HPDE6-E6E7 (cell line): ENCODE data around the gene CIITA.
"Not testable (repeated sequence)": the region's sequence is repeated elsewhere in the genome, so short reads cannot be mapped to it uniquely, and the experiment has no call there.

Source experiments
- DNase-seq: peaks from one replicate; pipeline ENCODE4 v3.0.0; 2011; ENCODE audit warnings: missing footprints; ENCODE audit errors: extremely low spot score

The CIITA gene

DNA sequence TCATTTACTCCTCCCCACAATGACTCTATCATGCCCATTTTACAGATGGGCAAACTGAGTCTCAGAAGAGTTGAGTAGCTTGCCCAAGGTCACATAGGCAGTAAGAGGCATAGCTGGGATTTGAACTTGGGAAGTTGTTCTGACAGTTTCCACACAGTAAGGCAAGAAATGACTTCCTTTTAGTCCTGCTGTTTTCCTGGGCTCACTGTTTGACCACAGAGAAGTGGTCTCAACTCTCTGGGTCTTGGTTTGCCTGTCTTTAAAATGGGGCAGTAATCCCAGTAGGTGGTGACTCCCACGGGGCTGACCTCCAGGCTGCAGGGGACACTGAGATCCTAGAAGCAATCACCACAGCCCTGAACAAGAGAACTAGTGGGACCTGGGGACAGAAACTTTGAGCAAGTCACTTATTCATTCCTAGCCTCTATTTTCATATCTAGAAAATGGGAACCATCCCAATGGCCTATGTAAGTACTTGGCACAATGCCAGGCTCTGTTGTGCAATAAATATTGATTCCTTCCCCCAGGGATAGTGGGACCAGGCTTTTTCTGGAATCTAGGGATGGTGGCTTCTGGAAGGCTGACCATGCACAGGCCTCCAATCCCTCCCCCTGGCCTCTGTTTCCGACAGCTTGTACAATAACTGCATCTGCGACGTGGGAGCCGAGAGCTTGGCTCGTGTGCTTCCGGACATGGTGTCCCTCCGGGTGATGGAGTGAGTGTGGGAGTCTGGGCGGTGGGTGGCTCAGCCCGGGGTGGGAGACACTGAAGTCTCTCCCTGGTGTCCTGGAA, 44.7 kb downstream of the CIITA start:
- no peak for DNase-seq

DNA sequence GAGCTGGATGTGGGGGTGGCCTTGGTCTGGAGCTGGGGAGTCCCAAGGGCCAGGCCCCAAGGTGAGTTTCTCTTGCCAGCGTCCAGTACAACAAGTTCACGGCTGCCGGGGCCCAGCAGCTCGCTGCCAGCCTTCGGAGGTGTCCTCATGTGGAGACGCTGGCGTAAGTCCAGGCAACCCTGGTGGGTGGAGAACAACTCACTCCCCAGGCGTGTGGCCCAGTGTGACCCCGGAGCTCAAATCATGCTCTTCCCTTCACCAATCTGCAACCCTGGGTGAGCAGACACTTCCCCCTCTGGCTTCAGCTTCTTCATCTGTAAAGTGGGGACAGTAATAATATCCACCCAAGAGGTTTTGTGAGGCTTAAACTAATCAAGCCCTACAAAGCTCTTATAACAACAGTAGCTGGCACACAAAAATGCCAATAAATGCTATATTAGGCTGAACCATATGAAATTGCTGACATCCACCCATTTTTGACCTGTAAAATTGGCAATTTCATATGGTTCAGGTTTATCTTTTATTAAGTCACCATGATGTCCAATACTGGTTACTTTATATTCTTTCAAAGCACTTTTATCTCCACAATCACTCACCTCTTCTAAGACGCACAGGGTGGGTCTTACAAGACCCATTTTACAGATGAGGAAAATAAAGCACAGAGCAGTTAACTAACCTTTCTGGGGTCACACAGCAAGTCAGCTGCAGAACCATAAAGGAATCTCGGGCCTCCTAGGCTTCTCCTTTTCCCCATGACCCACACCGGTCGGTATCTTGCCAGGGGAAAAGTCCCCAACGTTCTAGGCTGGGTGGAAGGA, 45.5 kb downstream of the CIITA start:
- DNase-seq = no peak

DNA sequence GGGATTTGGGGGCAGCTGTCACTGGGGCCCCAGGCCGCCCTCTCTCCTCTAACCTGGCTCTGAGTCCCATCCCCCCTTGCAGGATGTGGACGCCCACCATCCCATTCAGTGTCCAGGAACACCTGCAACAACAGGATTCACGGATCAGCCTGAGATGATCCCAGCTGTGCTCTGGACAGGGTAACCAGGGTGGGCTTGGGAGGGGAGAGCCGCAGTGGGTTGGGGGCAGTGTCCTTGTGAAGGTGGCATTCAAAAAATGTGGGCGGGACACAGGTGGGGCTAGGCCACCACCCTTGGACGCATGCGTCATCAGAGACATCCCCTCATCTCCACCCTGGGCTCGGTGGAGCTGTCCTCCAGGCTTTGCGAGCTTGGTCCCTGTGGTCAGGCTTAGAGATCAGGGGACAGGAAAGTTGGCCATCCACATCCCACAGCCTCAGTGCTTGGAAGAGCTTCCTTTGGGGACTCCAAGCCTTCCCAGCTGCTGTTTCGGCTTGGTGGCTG, 46.2 kb downstream of the CIITA start:
- no peak for DNase-seq

DNA sequence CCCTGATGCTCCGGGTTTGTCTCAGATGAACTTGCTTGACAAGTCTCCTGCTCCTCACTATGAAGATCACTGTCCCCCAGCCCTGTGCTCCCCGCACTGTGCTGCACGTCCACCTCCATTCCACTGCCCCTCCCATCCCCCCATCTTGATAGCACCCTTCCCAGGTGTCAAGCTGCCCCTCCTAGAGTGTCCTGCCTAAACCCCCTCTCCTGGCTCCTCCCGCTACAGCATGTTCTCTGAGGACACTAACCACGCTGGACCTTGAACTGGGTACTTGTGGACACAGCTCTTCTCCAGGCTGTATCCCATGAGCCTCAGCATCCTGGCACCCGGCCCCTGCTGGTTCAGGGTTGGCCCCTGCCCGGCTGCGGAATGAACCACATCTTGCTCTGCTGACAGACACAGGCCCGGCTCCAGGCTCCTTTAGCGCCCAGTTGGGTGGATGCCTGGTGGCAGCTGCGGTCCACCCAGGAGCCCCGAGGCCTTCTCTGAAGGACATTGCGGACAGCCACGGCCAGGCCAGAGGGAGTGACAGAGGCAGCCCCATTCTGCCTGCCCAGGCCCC, 46.7 kb downstream of the CIITA start:
- DNase-seq = no peak

DNA sequence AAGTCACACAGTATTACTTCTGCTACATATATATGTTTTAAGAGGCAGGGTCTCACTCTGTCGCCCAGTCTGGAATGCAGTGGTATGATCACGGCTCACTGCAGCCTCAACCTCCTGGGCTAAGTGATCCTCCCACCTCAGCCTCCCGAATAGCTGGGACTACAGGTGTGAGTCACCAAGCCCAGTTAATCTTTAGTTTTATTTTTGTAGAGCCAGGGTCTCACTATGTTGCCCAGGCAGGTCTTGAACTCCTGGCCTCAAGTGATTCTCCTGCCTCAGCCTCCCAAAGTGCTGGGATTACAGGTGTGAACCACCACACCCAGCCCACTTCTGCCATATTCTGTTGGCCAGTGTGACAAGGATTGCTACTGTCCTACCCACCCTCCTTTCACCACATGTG, 48.3 kb downstream of the CIITA start:
- not testable (repeated sequence) for DNase-seq

DNA sequence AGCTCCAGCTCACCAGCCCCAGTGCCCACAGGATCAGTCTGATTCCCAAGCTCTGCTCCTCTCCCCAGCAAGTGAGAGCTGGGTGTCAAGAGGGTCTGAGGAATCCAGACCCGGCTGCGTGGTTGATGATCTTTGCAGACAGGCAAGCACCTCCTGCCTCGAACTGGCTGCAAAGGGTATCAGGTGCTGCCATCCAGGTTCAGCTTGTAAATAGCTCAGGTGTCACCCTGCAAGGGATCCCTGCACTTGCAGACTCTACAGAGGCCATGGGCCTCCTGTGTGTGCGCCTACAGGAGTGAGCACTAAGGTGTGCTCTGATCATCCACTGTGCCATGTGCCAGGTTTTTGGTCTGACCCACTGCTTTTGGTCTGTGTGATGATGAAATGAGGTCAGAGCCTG, 49.1 kb downstream of the CIITA start:
- no peak for DNase-seq

DNA sequence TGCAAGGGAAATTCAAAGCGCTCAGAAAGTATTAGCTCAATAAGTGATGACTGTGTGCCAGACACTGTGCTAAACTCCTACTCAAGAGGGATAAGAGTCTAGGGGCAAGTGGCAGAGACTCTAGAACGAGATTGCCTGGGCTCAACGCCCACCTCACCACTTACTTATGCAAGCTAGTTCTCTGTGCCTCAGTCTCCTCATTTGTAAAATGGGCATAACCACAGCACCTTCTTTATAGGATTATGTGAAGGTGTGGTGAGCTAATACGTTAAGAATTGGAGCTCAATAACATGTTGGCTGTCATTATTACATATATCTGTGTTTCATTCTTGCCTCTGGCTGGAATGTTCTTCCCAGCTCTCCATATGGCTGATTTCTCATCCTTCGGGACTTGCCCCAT, 49.9 kb downstream of the CIITA start:
- DNase-seq = no peak

DNA sequence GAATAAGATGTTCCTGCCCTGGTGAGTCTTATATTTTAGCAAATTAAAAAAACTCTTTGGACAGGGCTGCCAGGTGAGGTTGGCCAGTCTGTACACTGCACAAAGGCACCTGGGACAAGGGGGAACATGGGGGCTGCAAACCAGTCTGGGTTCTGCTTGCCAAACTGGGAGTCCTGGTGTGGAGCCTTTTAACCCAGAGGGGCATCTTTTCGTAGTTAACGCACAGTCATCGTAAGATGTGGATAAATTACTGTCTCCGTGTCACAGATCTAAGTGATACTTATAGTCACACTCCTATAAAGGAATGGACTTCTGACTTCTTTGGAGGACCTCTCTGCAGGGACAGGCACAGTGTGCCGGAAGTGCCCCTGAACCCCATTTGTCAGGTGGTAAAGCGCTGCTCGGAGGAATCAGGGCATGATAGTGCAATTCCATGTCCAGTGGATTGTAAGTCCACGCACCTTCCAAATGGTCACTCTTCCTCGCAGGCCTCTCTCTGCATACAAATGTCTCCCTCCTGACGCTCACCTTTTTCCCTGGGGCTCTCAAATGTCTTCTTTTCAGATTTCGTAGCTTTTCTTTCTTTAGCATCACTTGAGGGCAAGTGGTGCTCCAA, 50.6 kb downstream of the CIITA start:
- no peak for DNase-seq

DNA sequence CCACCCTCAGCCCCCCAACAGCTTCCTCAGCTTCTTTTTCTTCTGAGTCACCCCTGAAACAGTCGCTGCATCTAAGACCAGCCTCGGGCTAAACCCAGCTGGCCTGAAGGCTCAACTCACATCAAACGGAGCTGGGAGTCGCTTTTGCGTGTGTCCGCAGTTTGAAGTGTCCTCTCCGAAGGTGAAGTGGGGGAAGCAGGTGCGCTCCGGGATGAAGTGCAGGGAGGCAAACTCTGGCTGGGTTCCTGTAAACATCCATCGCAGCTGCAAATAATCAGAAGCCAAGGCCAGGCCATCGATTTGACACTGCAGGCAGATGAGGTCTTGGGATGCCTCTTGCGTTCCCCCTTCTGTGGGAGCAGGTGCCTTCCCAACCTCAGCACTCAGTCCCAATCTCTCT, 52.1 kb downstream of the CIITA start:
- not testable (repeated sequence) for DNase-seq

DNA sequence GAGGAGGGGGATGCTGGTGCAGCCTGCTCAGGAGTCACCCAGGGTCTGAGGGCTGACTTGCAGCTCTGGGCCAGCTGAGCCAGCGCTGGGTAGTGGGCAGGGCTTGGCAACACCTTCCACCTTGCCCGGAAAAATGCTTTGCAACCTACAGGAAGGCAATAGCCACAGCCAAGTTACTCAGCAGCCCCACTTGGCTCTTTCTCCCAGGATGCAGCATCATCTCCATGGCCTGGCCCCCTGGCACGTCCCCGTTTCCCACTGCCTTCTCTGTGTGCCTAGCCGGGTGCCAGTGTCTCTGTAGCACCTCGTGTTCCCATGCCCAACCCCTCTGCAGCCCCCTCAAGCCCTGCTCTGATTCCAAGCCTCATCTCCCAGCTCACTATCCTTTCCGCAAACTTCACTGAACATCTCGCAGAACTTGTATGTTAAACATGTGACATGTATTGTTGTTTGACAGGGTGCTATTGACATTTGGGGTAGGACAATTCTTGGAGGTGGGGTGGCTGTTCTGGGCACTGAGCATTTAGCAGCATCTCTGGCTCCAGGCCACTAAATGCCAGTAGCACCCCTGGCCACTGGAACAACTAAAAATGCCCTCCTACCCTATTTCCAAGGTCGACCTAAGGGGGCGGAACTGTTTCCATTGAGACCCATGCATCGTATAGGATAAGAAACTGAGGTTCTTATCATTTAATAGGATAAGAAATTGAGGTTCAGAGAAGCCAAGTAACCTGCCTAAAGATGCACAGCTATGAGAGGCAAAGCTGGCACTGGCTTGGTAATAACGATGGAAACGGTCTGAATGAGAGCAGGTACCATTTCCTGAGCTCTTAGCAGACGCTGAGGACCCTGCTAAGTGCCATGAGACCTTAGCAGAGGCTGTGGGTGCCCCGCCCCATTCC, 53.1 kb downstream of the CIITA start:
- DNase-seq = no peak

DNA sequence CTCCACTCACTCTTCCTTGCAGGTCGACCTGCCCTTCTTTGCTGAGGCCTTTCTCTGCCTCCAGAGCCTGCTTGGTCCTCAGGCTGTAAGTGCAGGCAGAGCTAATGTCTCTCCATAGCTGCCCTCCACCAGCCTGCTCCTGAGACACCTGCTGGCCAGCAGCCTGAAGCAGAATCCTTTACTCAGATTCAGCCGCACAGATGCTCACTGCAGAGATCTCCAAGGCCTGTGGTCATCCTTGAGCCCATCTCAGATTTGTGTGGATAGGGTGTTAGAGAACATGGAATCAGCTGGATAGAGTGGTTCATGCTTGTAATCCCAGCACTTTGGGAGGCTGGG, 53.7 kb downstream of the CIITA start:
- no peak for DNase-seq

DNA sequence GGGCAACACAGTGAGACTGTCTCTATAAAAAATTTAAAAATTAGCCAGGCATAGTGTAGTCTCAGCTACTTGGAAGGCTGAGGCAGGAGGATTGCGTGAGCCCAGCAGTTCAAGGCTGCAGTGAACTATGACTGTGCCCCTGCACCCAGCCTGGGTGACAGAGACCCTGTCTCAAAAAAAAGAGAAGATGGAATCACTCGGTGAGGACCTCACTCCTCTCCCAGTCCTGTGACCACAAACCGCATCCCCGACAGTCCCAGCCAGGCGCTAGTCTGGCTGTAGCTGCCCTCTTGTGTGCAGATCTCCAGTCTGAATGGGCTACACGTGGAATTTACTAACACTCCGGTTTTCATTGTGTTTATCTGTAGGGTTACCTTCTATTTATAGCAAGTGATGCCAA, 54.1 kb downstream of the CIITA start:
- no peak for DNase-seq

DNA sequence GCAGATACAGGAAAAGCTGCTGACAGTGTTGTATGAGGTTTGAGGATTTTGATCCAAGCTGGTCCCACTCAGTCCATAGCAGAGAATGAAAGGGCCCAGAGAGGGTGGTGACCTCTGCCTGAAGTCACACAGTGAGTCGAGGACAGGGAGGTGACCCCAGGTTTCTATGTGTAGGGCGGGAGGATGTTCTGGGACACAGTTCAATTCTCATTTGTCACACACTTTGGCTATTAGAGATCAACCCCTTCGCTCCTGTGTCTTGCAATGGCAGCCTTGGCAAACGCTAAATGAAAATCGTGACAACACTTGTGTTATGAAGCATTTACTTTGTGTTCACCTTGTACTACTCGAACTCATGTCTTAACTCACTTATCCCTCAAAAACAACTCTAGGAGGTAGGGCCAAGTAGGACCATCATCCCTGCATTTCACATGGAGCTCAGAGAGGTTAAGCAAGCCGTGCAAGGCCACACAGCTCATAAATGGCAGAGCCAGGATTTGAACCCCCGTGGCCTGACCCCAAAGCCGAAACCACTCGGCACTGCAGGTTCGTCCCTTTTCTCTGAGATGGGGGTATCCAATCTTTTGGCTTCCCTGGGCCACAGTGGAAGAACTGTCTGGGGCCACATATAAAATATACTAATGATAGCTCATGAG, 55.1 kb downstream of the CIITA start:
- DNase-seq = no peak

DNA sequence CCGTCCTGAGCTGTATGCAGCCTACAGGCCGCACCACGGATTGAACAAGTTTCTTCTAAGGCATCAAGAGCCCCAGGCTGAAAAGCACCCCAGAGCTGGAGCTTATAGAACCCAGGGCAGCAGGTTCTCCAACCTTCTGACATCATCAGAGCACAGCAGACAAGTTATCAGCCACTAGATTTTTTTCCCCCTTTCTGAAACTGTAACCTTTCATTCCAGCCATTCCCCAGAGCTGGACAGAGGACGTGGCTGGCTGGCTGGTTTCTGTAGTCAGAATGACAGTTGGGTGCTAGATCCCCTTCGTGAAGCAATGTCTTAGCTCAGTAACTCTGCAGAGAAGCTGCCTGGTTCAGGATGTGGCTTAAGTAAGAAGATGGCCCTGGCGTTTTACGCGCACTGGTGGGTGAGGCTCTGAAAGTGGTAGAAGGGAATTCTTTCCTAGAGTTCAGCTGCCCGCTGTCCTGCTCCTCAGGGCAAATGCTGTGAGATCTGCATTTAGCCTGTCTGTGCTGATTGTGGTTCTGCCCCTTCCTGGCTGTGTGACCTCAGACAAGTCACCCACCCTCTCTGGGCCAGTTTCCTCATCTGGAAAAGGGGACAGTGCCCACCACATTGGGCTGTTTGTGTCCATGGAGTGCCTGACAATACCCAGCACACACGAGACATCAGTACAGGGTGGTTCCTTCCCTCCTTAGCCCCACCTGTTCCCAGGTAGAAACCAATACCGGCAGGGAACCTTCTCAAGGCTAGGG, 56.1 kb downstream of the CIITA start:
- DNase-seq = no peak

DNA sequence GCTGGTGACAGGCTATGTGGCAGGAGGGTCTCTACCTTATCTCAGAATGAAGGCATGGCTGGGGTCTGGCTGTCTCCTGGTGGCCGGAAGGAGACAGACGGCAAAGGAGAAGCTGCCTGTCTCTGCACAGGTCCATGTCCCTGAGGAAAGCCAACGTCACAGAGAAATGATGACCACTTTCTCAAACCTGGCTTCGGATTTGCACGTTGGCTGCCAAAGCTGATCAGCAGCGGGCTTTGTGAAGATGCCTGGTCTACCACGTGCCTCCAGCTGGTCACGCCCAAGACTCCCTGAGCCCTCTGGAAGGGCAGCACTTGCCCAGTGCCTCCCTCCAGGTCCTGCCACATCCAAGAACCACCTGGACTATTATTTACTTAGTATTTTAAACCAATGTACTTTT, 56.9 kb downstream of the CIITA start:
- DNase-seq = no peak

DNA sequence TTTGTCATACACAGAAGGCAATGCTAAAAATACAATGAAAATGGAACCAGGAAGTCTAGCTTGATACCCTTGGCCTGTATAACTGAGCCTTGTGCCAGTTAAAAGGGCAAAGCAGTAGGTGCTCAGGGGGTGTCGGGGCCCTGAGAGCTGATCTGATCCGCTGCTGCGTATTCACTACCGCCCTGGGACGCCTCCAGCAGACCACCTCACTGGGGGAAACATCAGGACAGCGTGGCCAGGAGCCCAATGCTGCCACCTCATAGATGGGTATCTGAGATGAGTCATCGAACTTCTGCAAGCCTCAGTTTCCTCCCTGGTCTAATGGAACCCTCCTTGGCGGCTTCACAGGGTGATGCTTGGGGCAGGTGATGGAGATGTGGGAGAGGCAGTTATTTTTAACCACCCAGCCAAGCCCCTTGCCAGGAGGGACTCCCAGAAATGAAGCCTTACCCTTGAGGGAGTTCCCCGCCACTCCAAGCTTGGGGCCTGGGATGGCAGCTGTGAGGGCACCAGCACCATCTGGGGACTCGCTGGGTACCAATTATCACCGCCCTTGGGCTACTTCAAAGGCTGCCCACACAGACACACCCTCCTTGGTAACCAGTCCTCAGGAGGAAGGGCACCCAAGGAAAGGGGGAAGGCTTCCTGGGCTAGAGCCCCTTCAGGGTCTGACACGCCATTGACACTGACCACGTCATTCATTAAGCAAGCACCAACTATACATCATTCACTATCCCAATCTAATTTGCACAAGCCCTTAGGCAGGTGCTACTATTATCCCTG, 57.5 kb downstream of the CIITA start:
- no peak for DNase-seq

DNA sequence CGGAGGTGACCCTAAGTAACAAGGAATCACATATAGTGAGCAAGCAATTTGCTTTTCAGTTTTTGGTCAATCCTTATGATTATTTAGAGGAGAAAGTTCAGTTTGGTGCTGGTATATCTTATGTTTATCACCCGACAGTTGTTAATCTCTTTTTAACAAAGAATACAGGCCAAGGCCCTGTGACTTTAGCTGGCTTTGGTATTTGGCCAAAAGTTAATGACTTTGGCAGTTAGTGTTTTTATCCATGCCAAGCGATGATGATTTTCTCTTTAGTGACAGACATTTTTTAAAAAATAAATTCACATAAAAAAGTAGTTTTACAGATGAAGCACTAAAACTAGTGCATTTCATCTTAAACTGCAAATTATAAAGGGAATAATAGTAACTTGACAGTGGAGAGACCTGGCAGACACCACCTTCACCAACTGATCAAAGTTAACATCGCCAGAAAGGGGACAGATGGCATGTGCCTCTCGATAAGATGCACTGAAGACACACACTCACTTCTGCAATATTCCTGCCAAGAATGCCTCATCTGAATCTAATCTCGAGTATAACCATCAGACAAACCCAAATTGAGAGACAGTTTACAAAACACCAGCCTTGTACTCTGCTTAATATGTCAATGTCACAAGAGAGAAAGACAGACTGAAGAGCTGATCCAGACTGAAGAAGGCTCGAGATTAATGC, 58.4 kb downstream of the CIITA start:
- no peak for DNase-seq

DNA sequence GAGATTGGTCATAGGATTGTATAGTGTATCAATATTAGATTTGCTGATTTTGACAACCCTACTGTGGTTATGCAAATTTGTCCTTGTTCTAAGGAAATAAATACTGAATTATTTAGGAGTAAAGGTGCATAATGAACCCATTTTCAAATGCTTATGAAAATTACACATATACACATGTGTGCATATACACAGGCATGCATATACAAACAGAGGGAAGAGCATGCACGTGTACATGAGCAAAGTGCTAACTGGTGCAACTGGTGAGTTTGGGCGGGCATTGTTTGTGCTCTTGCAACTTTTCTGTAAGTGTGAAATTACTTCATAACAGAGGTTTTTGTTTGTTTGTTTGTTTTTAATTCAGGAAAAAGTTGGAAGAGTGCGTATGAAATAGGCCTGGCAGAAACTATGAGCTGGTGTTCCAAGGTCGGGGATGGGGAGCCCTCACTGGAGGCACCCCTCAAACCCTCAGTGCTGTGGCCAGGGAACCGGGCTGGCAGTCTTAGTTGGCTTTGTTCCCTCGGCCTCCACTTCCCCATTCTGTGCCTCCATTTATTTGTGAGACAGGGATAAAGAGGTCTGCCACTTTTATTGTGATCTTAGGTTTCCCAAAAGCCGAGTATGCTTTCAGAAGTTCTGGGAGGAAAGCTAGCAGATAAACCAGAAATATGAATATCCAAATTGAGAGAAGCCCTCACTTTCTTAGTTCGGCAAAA, 59.4 kb downstream of the CIITA start:
- DNase-seq = no peak
